GM11168 (cell line): Measurements from ENCODE around the gene TMEM131.
"Not testable (repeated sequence)": the region's sequence is repeated elsewhere in the genome, so short reads cannot be mapped to it uniquely, and the experiment has no call there.

ENCODE experiments used
- in situ Hi-C: fragments of 300-500 bp; cut with MboI; formaldehyde crosslinking; loops from one replicate; pipeline ENCODE4 v1.12.0; 2022; ENCODE audit warnings: low sequenced_read_pairs; ENCODE audit not compliant: unreplicated experiment

The TMEM131 gene

DNA sequence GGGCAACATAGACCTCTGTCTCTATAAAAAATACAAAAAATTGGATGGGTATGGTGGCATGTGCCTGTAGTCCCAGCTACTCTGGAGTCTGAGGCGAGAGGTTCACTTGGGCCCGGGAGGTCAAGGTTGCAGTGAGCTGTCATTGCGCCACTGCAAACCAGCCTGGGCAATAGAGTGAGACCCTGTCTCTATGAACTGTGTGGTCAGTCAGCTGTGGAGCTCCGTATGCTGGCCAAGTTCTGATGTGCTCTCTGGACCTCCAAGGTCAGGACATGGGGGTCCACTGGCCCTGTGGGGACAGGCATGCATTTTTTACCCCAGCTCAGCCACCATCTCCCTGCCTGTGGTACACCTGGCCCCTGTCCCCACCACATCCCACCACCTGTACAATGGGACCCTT, 71.6 kb downstream of the TMEM131 start:
- in situ Hi-C loops, result no loop called here

DNA sequence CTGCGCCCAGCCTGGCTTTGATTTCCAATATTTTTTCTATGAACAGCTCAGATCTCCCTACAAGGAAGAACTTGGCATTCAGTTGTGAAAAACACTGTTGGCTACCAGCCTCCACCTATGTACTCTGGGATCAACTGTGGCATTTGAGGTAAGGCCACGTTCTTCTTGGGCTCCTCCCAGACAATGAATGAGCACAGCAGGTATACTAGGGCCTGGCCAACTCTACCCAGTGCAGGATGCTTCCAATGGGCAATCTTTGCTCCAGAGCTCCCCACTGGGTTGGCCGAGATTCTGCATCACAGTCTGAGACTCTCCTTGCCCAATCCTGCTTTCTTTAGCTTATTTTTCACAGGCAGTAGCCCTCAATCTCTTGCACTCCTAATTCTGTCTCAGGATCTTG, 75.9 kb downstream of the TMEM131 start:
- in situ Hi-C loops, result no loop called here

DNA sequence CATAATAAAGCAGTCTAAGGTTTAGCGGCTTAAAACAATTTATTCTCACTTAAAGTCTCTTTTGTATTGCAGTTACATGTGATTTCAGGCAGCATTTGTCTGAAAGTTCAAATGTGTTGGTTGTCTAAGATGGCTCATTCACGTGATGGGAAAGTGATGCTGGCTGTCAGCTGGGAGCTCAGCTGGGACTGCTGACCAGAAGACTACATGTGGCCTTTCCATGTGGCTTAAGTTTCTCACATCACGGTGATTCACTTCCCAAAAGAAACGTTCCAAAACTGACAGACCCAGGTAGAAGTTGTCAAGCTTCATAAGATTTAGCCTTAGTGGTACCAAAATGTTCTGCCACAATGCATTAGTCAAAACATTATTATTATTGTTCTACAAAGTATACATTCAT, 76.9 kb downstream of the TMEM131 start:
- in situ Hi-C loops, result no loop called here

DNA sequence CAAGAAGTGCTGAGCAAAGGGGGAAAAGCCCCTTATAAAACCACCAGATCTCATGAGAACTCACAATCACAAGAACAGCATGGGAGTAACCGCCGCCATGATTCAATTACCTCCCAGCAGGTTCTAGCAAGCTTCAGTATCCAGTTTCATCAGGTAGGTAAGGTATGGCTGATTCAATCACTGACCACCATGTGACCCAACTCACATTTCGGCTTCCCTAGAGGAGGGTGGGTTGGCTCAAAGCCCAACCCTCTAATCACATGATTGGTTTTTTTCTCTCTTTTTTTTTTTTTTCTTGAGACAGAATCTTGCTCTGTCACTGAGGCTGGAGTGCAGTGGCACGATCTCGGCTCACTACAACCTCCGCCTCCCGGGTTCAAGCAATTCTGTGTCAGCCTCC, 78.1 kb downstream of the TMEM131 start:
- in situ Hi-C loops, result not testable (repeated sequence)

DNA sequence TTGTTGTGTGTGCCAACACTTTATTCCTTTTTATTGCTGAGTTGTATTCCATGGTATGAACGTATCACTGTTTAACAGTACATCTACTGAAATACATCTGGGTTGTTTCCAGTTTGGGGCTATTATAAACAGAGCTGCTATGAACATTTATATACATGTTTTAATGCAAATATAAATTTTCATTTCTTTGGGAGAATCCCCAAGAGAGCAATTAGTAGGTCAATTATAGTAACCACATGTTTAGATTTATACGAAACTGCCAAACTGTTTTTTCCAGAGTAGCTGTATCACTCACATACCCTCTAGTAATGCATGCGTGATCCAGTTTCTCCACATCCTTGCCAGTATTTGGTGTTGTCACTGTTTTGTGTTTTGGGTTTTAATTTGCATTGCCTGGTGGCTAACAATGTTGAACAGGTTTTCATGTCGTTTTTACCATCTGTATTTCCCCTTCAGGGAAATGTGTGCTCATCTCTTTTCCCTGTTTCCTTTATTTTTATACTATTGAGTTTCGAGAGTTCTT, 81.0 kb downstream of the TMEM131 start:
- in situ Hi-C loops, result no loop called here

DNA sequence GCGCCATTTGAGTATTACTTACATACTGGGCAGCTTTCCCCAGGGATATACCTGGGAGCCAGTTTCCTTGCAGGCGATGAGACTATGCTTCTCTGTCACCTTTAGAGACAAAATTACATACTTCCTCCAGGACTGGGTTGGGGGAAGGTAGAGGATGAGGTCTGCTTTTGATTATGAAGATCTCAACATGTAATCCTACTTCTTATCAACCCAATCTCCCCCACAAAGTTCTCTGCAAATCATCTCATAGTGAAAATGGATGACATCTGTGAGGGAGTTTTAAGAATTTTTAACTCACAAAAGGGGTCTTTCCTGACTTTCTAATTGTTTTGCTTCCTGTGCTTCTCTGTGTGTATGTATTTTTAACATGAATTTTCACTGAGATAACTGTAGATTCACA, 81.9 kb downstream of the TMEM131 start:
- in situ Hi-C loops, result no loop called here

DNA sequence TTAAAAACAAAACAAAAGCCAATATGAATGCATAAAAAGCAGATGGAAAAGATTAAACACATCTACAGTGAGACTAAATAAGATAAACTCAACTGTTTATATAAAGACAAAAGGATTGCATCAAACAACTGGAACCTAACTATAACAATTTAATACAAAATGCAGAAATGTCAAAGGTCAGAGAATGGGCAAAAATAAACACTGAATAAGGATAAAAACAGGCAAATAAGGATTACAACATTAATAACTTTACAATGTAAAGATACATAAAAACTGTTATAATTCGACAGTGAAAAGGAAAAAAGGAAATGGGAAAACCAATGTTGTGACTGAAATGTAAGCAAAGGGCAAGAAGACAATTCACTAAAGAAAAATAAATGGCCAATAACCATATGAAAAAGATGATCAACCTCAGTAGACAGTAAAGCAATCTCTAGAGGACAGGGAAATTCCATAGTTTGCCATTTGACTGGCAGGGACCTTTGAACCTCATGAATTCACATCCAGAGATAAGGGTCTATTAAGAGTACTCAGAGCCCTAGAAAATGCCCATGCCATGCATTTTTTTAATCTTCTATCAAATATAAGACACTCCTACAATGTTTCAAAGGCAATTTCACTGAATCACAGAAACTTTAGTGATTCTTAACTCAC, 83.7 kb downstream of the TMEM131 start:
- in situ Hi-C loops, result no loop called here

DNA sequence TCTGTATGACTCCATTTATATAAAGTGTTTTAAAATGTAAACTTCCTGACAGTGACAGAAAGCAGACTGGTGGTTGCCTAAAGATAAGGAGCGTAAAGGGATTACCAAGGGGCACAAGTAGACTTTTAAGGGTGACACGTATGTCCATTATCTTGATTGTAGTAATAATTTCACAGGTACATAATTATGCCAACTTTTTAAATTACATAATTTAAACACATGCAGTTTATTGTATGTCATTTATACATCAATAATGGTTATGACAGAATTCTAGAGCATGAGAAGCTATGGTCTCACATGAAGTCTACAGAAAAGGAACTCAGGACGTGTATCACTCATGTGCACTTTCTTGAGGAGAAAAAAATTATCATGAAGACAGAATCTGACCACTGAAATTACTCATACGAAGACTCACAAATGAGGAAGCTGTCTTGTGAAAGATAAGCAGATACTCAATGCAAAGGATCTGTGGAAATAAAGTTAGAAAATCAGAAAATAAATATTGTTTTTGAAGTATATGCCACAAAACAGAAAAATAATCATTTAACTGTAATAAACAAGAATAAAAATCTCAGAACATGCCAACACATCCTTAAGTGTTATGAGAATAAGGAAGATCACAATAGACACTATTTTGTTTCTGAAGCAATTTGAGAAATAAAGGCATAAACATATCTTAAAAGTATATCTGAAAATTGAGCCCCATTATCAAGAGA, 84.4 kb downstream of the TMEM131 start:
- in situ Hi-C loops, result no loop called here

DNA sequence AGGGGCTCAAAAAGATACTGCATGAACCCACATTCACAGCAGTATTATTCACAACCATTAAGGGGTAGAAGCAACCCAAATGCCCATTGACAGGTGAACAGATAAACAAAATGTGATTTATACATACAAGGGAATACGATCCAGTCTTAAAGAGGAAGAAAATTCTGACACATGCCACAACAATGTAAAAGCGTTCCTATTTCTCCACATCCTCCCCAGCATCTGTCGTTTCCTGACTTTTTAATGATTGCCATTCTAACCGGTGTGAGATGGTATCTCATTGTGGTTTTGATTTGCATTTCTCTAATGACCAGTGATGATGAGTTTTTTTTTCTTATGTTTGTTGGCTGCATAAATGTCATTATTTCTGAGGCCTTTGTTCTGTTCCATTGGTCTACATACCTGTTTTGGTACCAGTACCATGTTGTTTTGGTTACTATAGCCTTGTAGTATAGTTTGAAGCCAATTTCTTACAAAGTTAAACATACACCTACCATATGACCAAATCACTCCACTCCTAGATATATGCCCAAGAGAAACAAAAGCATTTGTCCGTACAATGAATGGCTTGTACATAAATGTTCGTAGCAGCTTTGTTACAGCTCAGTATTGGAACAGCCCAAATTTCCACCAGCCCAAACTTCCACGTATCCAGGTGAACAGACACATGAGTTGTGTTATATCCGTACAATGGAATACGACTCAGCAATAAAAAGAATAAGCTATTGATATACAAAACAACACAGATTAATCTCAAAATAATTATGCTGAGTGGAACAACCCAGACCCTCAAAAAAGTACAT, 85.1 kb downstream of the TMEM131 start:
- in situ Hi-C loops, result no loop called here

DNA sequence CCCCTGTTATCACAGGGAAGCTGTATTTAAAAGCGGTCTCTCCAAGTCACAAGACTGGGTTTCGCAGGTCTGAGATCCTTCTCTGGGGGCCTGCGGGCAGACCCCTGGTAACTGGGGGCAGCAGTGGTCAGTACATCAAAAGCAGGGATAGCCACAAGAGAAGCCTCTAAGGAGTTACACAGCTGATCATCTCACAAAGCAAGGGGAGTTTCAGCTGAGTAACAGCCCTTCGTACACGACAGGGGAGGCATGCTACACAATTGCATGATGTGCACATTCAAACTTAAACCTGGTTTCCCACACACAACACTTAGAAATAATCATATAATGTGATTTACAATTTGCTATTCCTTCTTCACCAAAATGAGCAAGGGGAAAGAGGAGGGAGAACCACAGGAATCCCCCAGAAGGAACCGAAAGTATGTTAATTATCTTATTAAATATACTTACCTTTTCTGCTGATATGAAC, 87.5 kb downstream of the TMEM131 start:
- in situ Hi-C loops, result no loop called here

DNA sequence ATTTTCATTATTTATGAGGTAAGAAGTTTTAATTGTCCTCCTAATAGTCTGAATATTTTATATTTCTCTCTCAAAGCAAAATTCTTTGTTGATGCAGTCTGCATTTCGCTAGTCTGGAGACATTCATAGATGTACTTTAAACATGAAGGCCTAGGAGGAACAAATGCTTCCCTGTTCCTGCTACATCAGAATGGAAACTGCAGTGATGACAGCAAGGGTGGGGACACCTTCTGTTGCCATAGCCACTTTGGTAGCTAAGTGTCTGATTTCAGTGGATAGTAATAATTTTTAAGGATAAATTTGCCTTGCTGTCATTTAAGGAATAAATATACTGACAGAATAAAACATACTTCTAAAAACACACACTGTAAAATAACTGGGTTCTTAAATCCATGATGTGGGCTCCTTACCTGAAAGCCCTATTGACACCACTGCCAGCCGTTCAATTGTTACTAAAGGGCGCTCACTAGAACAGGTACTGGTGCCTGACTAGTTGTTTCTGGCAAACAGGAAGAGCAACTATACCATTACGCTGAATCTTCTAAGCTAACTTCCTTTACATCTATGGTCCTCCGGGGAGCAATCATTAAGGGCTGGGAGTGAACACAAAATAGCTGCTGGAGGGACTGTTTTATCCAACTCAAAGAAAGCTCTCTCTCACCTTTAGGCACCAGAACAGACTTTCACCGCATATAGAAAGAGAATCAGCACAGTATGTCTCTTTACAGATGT, 88.2 kb downstream of the TMEM131 start:
- in situ Hi-C loops, result no loop called here

DNA sequence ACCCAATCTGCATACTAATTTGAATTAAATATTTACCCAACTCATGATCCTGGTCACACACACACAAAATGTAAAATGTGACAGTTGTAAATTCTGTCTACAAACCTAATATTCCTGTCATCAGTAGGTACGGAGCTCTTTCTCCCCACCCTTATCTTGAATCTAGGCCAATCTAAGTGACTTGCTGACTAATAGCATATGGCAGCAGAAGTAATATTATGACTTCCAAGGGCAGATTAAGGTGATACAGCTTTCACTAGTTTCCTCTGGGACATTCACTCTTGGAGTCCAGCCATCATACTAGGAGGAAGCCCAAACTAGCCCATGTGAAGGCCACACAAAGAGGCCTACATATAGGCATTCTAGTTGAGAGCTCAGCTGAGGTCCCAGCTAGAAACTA, 89.4 kb downstream of the TMEM131 start:
- in situ Hi-C loops, result no loop called here

DNA sequence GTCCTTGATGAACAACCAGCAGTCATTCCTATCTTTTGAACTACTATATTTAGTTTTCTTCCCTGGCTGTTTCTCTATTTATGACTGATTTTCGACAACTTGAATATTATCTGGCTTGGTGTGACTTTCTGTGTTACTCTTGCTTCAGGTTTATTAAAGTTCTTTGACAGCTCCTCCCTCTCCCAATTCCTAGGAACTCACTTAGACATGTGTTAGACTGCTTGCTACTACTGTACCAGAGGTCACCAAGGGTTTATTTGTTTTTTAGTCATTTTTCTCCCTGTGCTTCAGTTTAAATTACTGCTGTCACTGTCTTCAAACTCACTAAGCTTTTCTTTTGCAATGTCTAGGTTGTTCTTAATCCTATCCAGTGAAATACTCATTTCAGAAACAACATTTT, 90.5 kb downstream of the TMEM131 start:
- in situ Hi-C loops, result no loop called here

DNA sequence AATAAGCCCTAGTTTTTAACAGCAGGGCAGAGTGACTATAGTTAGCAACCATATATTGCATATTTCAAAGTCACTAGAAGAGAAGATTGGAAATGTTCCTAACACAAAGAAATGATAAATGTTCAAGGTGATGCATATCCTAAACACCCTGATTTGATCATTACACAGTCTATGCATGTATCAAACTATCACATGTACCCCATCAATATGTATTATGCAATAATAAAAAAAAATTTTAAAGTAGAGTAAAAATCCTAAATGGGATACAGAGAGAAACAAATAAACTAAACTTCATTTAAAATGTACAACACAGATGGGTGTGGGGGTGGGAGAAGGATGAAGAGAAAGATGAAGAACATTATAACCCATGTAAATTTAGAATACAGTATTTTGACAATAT, 93.9 kb downstream of the TMEM131 start:
- in situ Hi-C loops, result no loop called here

DNA sequence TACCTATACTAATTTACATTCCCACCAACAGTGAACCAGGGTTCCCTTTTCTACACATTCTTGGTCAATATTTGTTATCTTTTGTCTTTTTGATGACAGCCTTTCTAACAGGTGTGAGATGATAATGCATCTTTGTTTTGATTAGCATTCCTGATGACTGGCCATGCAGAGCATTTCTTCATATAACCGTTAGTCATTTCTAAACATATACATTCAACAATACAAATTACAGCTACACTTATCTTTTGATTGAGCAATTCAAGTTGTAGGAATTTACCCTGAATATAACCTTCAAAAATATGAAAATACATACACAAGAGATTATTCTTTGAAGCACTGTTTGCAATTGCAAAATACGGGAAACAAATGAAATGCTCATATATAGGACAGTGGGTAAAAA, 94.9 kb downstream of the TMEM131 start:
- in situ Hi-C loops, result no loop called here

DNA sequence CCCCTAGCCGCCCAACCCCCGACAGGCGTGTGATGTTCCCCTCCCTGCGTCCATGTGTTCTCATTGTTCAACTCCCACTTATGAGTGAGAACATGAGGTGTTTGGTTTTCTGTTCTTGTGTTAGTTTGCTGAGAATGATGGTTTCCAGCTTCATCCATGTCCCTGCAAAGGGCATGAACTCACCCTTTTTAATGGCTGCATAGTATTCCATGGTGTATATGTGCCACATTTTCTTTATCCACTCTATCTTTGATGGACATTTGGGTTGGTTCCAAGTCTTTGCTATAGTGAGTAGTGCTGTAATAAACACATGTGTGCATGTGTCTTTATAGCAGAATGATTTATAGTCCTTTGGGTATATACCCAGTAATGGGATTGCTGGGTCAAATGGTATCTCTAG, 102.7 kb downstream of the TMEM131 start:
- in situ Hi-C loops, result not testable (repeated sequence)

DNA sequence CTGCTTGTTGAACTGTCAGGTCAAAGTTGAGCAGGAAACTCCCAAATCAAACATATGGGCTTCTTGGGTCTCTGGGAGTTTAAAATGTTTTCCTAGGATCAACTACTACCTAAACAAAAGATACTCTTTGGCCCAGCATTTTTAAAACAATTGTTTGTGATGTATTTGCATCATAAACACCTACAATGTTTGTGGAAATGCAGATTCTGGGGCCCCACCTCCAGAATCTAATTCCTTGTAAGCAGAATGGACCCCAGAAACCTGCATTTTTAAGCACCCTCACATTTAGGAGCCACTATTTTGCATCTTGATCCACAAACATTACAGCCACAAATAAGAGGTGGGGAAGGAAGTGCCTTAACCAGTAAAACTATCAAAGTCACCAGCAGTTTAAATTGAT, 104.1 kb downstream of the TMEM131 start:
- in situ Hi-C loops, result no loop called here

DNA sequence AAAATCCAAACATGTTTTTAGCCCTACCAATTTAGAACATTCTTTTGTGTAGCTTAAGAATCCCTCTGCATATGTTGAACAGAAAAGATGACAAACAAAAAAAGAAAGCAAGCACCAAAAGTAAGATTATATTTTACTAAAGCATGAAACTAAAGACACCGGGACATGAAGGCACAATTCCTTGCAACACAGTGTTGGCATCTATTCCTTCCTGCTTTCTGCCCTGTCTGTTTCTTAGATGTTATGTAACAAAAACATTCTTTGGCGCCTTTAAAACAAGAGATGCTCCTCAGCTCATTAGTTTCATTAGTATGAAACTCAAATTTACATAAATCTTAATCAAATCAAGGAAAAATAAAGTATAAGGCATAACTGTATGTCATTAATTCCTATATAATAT, 106.6 kb downstream of the TMEM131 start:
- in situ Hi-C loops, result no loop called here

DNA sequence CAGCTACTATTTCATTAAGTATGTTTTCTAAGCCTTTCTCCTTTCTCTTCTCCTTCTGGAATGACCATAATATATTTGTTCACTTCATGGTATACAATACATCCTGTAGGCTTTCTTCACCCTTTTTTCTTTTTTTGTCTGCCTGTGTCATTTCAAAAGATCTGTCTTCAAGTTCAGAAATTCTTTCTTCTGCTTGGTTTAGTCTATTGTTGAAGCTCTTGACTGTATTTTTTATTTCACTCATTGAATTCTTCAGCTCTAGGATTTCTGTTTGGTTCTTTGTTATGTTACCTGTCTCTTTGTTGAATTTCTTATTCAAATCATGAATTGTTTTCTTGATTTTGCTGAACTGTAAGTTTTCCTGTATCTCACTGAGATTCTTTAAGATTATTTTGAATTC, 109.9 kb downstream of the TMEM131 start:
- in situ Hi-C loops, result no loop called here

DNA sequence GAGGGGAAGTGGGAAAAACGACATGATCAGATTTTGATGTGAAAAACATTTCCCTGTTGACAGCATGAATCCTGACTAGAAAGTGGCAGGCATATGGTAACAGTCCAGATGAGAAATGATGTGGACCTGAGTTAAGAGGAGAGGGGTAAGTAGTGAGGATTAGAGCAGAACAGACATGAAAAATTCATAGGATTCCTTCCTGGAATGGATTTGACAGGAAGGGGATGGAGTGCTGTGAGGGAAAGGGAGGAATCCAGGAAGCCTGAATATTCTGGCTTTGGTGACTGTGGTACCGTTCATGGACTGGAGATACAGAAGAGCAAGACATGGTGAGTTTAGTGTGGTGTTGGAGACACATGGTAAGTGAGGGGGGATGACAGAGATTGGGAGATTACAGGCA, 115.4 kb downstream of the TMEM131 start:
- in situ Hi-C loops, result no loop called here
